A673 (cell line): ENCODE measurements around the gene PKN1. TPM values are rescaled to one million over a fixed set of nuclear protein-coding genes. Genes with fewer than 3 reads are reported as not detected.

Source experiments
- BruUV-seq: library from RNA; stranded (reverse); fragments of 400-500 nt; replicated peaks from 2 replicates; lab custom pipeline; 2021; lab: Mats Ljungman, UMichigan
- CTCF ChIA-PET: fragments of 300-600 bp; sonication (Branson Sonifier 250); formaldehyde crosslinking; loops from one replicate; lab custom pipeline; 2022; ENCODE audit warnings: antibody characterized with exemption; lab: Charles Lee
- POLR2A ChIA-PET: fragments of 300-600 bp; sonication (Branson Sonifier 250); formaldehyde crosslinking; loops from one replicate; lab custom pipeline; 2022; ENCODE audit warnings: antibody characterized with exemption; ENCODE audit not compliant: low non-redundant PET; lab: Charles Lee
- DNase-seq: peaks from one replicate; pipeline ENCODE4 v3.0.0-alpha.2; 2015; ENCODE audit warnings: low spot score
- H3K27ac ChIP-seq: fragments of 200-600 bp; sonication (generic); 2 replicates; pipeline ENCODE4 v1.5.1; 2016; ENCODE audit warnings: mixed run types, low read depth, mild to moderate bottlenecking, mixed read lengths, antibody characterized with exemption, low read length; ENCODE audit not compliant: poor library complexity, severe bottlenecking
- H3K27me3 ChIP-seq: fragments of 200-600 bp; sonication (generic); replicated peaks from 2 replicates; pipeline ENCODE4 v1.6.1; 2017; ENCODE audit warnings: mixed run types, low read depth, mild to moderate bottlenecking, mixed read lengths, antibody characterized with exemption, low read length; ENCODE audit not compliant: insufficient read depth, poor library complexity
- H3K36me3 ChIP-seq: fragments of 200-600 bp; sonication (generic); 2 replicates; pipeline ENCODE4 v1.6.1; 2016; ENCODE audit warnings: mixed run types, mild to moderate bottlenecking, mixed read lengths, antibody characterized with exemption, low read length; ENCODE audit not compliant: insufficient read depth, poor library complexity, severe bottlenecking
- H3K4me1 ChIP-seq: fragments of 200-600 bp; sonication (generic); 2 replicates; pipeline ENCODE4 v1.6.1; 2017; ENCODE audit warnings: mixed run types, mild to moderate bottlenecking, mixed read lengths, antibody characterized with exemption, low read length; ENCODE audit not compliant: insufficient read depth, poor library complexity, severe bottlenecking
- H3K4me3 ChIP-seq: fragments of 200-600 bp; sonication (generic); 2 replicates; pipeline ENCODE4 v1.5.1; 2016; ENCODE audit warnings: low read depth, mixed run types, mild to moderate bottlenecking, mixed read lengths, low read length; ENCODE audit not compliant: poor library complexity, severe bottlenecking
- H3K9me3 ChIP-seq: fragments of 200-600 bp; sonication (generic); 2 replicates; pipeline ENCODE4 v1.6.1; 2016; ENCODE audit warnings: mixed run types, low read depth, mild to moderate bottlenecking, mixed read lengths, antibody characterized with exemption, low read length; ENCODE audit not compliant: poor library complexity, severe bottlenecking
- CTCF ChIP-seq: fragments of 300-800, 200-600 bp; sonication (generic); conservative IDR thresholded peaks from 2 replicates; pipeline ENCODE4 v1.5.1; 2017; ENCODE audit warnings: low read depth, mild to moderate bottlenecking, antibody characterized with exemption, low read length, moderate library complexity, mixed read lengths
- EZH2 ChIP-seq: fragments of 200-600 bp; sonication (generic); IDR thresholded peaks from 2 replicates; pipeline ENCODE4 v1.6.1; 2017; ENCODE audit warnings: borderline replicate concordance, low read depth, mild to moderate bottlenecking, mixed read lengths, antibody characterized with exemption, low read length; ENCODE audit not compliant: poor library complexity, severe bottlenecking
- intact Hi-C: fragments of 100-400 bp; cut with micrococcal nuclease; formaldehyde crosslinking; loops from one replicate; pipeline ENCODE4 v1.10.0; 2022; ENCODE audit not compliant: unreplicated experiment
- total RNA-seq: library from RNA; stranded (reverse); gene quantifications from 2 replicates; pipeline ENCODE4 v1.2.3, GENCODE V29; 2021

Gene PKN1
- total RNA-seq, 1 experiment from 2014 or later = 91.4 TPM

GRCh38 chr19:14511229-14511593 lies 78.1 kb downstream of the PKN1 start:
- no peak for DNase-seq
- H3K9me3 ChIP-seq = no peaks in the 10 kb centered on the region
- intact Hi-C loops = no loop called here
- peaks cover 6% of the 10 kb centered on the region for H3K4me1 ChIP-seq
- BruUV-seq = no TSS peak
- ChIA-PET CTCF (no interaction called here), POLR2A (no interaction called here)
- peaks cover 26% of the 10 kb centered on the region for H3K36me3 ChIP-seq
- no peak for TF ChIP-seq CTCF
- no peak for TF ChIP-seq EZH2
- H3K27ac ChIP-seq = no peak overlapping the region
- H3K4me3 ChIP-seq = no peak overlapping the region
- H3K27me3 ChIP-seq = no peaks in the 10 kb centered on the region

- Histone ChIP-seq H3K4me3 (no peak overlapping the region), H3K36me3 (peaks cover 32% of the 10 kb centered on the region), H3K27me3 (no peaks in the 10 kb centered on the region), H3K4me1 (peaks cover 9% of the 10 kb centered on the region), H3K27ac (no peak overlapping the region), H3K9me3 (no peaks in the 10 kb centered on the region)
- intact Hi-C loops = no loop called here
- ChIA-PET CTCF (no interaction called here), POLR2A (interaction anchor here (0.6 kb wide), 1 partner anchor 277 kb away, joined by 3 read pairs; no protein-coding TSS in a partner anchor)
- BruUV-seq = no TSS peak
- no peak for TF ChIP-seq CTCF
- no peak for DNase-seq
Measured at GRCh38 chr19:14512406-14512961, 79.4 kb downstream of the PKN1 start.

GRCh38 chr19:14514215-14514863 lies 81.2 kb downstream of the PKN1 start:
- no peaks in the 10 kb centered on the region for H3K27me3 ChIP-seq
- peaks cover 9% of the 10 kb centered on the region for H3K4me1 ChIP-seq
- H3K36me3 ChIP-seq = peaks cover 32% of the 10 kb centered on the region
- intact Hi-C loops = no loop called here
- no TSS peak for BruUV-seq
- H3K27ac ChIP-seq = peak overlapping the region; percentile 42
- no peak for DNase-seq
- no peak for TF ChIP-seq EZH2
- TF ChIP-seq CTCF = no peak
- ChIA-PET CTCF (no interaction called here), POLR2A (interaction anchor here (0.6 kb wide), 1 partner anchor 14 kb away, joined by 3 read pairs; no protein-coding TSS in a partner anchor)
- H3K9me3 ChIP-seq = no peaks in the 10 kb centered on the region
- H3K4me3 ChIP-seq = no peak overlapping the region
